ENCODE data around the gene BNIP2. TPM values are rescaled to one million over a fixed set of nuclear protein-coding genes. Genes with fewer than 3 reads are reported as not detected.
"Not testable (repeated sequence)": the region's sequence is repeated elsewhere in the genome, so short reads cannot be mapped to it uniquely, and the experiment has no call there.

Gene BNIP2
- total RNA-seq, 4 donors from 2014 or later, result 152 to 270 (median 196) TPM

- no peaks in the 10 kb centered on the region for H3K4me1 ChIP-seq
- 57% methylated on average over 4 of the region's 4 CpGs for WGBS
- no peak overlapping the region for H3K4me3 ChIP-seq
- H3K9me3 ChIP-seq, result no peaks in the 10 kb centered on the region
- no peak overlapping the region for H3K27ac ChIP-seq (replicated peaks in 1 of 4)
- H3K27me3 ChIP-seq, result peaks cover 0 to 5% (median 0%) of the 10 kb centered on the region in 4 donors
- no peak for DNase-seq (ENCODE audit: extremely low spot score)
- H3K36me3 ChIP-seq, result no peaks in the 10 kb centered on the region
- intact Hi-C loops (cut with DNase I), result loop anchor here (10.0 kb wide), 2 partner anchors 485 to 625 kb away; no protein-coding TSS in a partner anchor
- TF ChIP-seq EP300 (IDR thresholded peaks at IDR 0.05) (no peak), POLR2AphosphoS5 (IDR thresholded peaks at IDR 0.05) (no peak), POLR2A (IDR thresholded peaks at IDR 0.05; ENCODE audit: low read depth) (no peak), CTCF (IDR thresholded peaks at IDR 0.05) (no peak)
Observed at GRCh38 chr15:59699810-59700431, 10.8 kb upstream of the BNIP2 start.

- H3K27me3 ChIP-seq; H3K4me1 ChIP-seq; DNase-seq (ENCODE audit: extremely low spot score); H3K27ac ChIP-seq (replicated peaks in 1 of 4); H3K9me3 ChIP-seq; H3K4me3 ChIP-seq; H3K36me3 ChIP-seq: not testable (repeated sequence)
- 77% methylated on average over 4 of the region's 4 CpGs for WGBS
- intact Hi-C loops (cut with DNase I), result loop anchor here (10.0 kb wide), 2 partner anchors 487 to 627 kb away; no protein-coding TSS in a partner anchor
Observed at GRCh38 chr15:59698065-59698464, 8.9 kb upstream of the BNIP2 start.

GRCh38 chr15:59696332-59696731, 7.2 kb upstream of the BNIP2 start:
- no peak for TF ChIP-seq POLR2AphosphoS5 (IDR thresholded peaks at IDR 0.05)
- no peak for TF ChIP-seq POLR2A (IDR thresholded peaks at IDR 0.05; ENCODE audit: low read depth)
- no peak for TF ChIP-seq CTCF (IDR thresholded peaks at IDR 0.05)
- TF ChIP-seq EP300 (IDR thresholded peaks at IDR 0.05), result no peak
- WGBS, result 94% methylated on average over 4 of the region's 4 CpGs
- Histone ChIP-seq H3K27me3 (no peaks in the 10 kb centered on the region), H3K36me3 (no peaks in the 10 kb centered on the region), H3K4me1 (no peaks in the 10 kb centered on the region), H3K4me3 (no peak overlapping the region), H3K27ac (replicated peaks in 1 of 4) (no peak overlapping the region), H3K9me3 (no peaks in the 10 kb centered on the region)
- no peak for DNase-seq (ENCODE audit: extremely low spot score)
- intact Hi-C loops (cut with DNase I), result loop anchor here (10.0 kb wide), 2 partner anchors 488 to 628 kb away; no protein-coding TSS in a partner anchor

- Histone ChIP-seq H3K27me3 (no peaks in the 10 kb centered on the region), H3K36me3 (no peaks in the 10 kb centered on the region), H3K4me3 (no peak overlapping the region), H3K27ac (replicated peaks in 1 of 4) (no peak overlapping the region), H3K4me1 (peaks cover 5 to 11% (median 8%) of the 10 kb centered on the region in 4 donors), H3K9me3 (no peaks in the 10 kb centered on the region)
- intact Hi-C loops (cut with DNase I), result loop anchor here (10.0 kb wide), 2 partner anchors 490 to 630 kb away; no protein-coding TSS in a partner anchor
- TF ChIP-seq POLR2A (IDR thresholded peaks at IDR 0.05; ENCODE audit: low read depth) (no peak), EP300 (IDR thresholded peaks at IDR 0.05) (no peak), CTCF (IDR thresholded peaks at IDR 0.05) (no peak), POLR2AphosphoS5 (IDR thresholded peaks at IDR 0.05) (no peak)
- no peak for DNase-seq (ENCODE audit: extremely low spot score)
- WGBS, result 94% methylated on average over 1 of the region's 1 CpG
Observed at GRCh38 chr15:59694779-59695178, 5.7 kb upstream of the BNIP2 start.

- no peak for DNase-seq (ENCODE audit: extremely low spot score)
Observed at GRCh38 chr15:59691194-59691805, 2.2 kb upstream of the BNIP2 start.

More at GRCh38 chr15:59691194-59691805, 2.2 kb upstream of the BNIP2 start:
- Histone ChIP-seq H3K4me1 (peaks cover 22 to 32% (median 28%) of the 10 kb centered on the region in 4 donors), H3K27ac (replicated peaks in 1 of 4) (peak overlapping the region in 1 of 4 donors; percentile 96), H3K9me3 (no peaks in the 10 kb centered on the region), H3K4me3 (no peak overlapping the region), H3K27me3 (no peaks in the 10 kb centered on the region), H3K36me3 (peaks cover 0 to 5% (median 2%) of the 10 kb centered on the region in 4 donors)
- intact Hi-C loops (cut with DNase I), result loop anchor here (10.0 kb wide), 2 partner anchors 494 to 634 kb away; no protein-coding TSS in a partner anchor
- 23% methylated on average over 1 of the region's 1 CpG for WGBS
- TF ChIP-seq CTCF (IDR thresholded peaks at IDR 0.05) (peak; percentile 63 to 75 (median 63)), POLR2AphosphoS5 (IDR thresholded peaks at IDR 0.05) (no peak)
